ENCODE data around the gene LRRD1. TPM values are rescaled to one million over a fixed set of nuclear protein-coding genes. Genes with fewer than 3 reads are reported as not detected.

LRRD1 gene
- total RNA-seq, 1 experiment from 2014 or later = not detected

- intact Hi-C loops (cut with micrococcal nuclease; ENCODE audit: unreplicated experiment) = no loop called here
- no peak for TF ChIP-seq CTCF (IDR thresholded peaks at IDR 0.05; ENCODE audit: unreplicated experiment)
- no peak for DNase-seq
- BruUV-seq (replicated peaks) = no TSS peak
- no peaks in the 10 kb centered on the region for H3K9me3 Mint-ChIP-seq (ENCODE audit: low read depth, unreplicated experiment)
- H3K4me1 Mint-ChIP-seq (ENCODE audit: low read depth, unreplicated experiment) = no peaks in the 10 kb centered on the region
- H3K27ac Mint-ChIP-seq (ENCODE audit: unreplicated experiment) = no peak overlapping the region
- H3K4me3 Mint-ChIP-seq (ENCODE audit: low read depth, unreplicated experiment) = no peak overlapping the region
- CTCF ChIA-PET = no interaction called here
- H3K27me3 Mint-ChIP-seq (ENCODE audit: unreplicated experiment) = no peaks in the 10 kb centered on the region
- H3K36me3 Mint-ChIP-seq (ENCODE audit: insufficient read depth, unreplicated experiment) = no peaks in the 10 kb centered on the region
Observed at GRCh38 chr7:92100534-92100933, 78.4 kb downstream of the LRRD1 start.

- H3K27me3 Mint-ChIP-seq (ENCODE audit: unreplicated experiment) = no peaks in the 10 kb centered on the region
- CTCF ChIA-PET = no interaction called here
- no peak for DNase-seq
- no TSS peak for BruUV-seq (replicated peaks)
- no peaks in the 10 kb centered on the region for H3K36me3 Mint-ChIP-seq (ENCODE audit: insufficient read depth, unreplicated experiment)
- no peaks in the 10 kb centered on the region for H3K4me1 Mint-ChIP-seq (ENCODE audit: low read depth, unreplicated experiment)
- H3K27ac Mint-ChIP-seq (ENCODE audit: unreplicated experiment) = no peak overlapping the region
- no peaks in the 10 kb centered on the region for H3K9me3 Mint-ChIP-seq (ENCODE audit: low read depth, unreplicated experiment)
- TF ChIP-seq CTCF (IDR thresholded peaks at IDR 0.05; ENCODE audit: unreplicated experiment) = no peak
- intact Hi-C loops (cut with micrococcal nuclease; ENCODE audit: unreplicated experiment) = no loop called here
- H3K4me3 Mint-ChIP-seq (ENCODE audit: low read depth, unreplicated experiment) = no peak overlapping the region
Observed at GRCh38 chr7:92095380-92095779, 83.6 kb downstream of the LRRD1 start.

Small RNAs within 50 kb of the gene (microRNA-seq; reads per million reads assigned to microRNA genes)
- gene MIR1285-1 = not detected

Other genes with a start within 250 kb of the LRRD1 start
- 28.9 and 33.4 TPM in 2 replicates for gene AKAP9, start 238.3 kb downstream of the LRRD1 start, total RNA-seq (2022)
- 99.5 and 105 TPM in 2 replicates for gene CYP51A1, start 44.7 kb downstream of the LRRD1 start, total RNA-seq (2022)
- 22.9 and 27.8 TPM in 2 replicates for gene KRIT1, start 66.8 kb upstream of the LRRD1 start, total RNA-seq (2022)
- gene ANKIB1, start 66.8 kb upstream of the LRRD1 start, total RNA-seq (2022) = 41.7 and 49.6 TPM in 2 replicates

Data from Calu3 (cell line).